DOHH2 (cell line): ENCODE data around the gene DONSON.

Experiments used
- H3F3A ChIP-seq: fragments of 200-600 bp; sonication (generic), shearing (Covaris generic); 2 replicates; pipeline ENCODE4 v1.6.0; 2016; ENCODE audit warnings: antibody characterized with exemption, mild to moderate bottlenecking; ENCODE audit not compliant: control insufficient read depth, insufficient read depth
- H3K27ac ChIP-seq: fragments of 200-600 bp; sonication (generic); 2 replicates; pipeline ENCODE4 v1.5.1; 2014; ENCODE audit warnings: low read depth, mild to moderate bottlenecking, low read length, moderate library complexity
- H3K27me3 ChIP-seq: fragments of 200-600 bp; sonication (generic); 2 replicates; pipeline ENCODE4 v1.6.1; 2014; ENCODE audit warnings: mild to moderate bottlenecking, low read length, mixed read lengths; ENCODE audit not compliant: control insufficient read depth
- H3K36me3 ChIP-seq: fragments of 200-600 bp; sonication (generic); 2 replicates; pipeline ENCODE4 v1.6.1; 2014; ENCODE audit warnings: mild to moderate bottlenecking, low read length, moderate library complexity, mixed read lengths; ENCODE audit not compliant: control insufficient read depth
- H3K4me1 ChIP-seq: fragments of 200-600 bp; sonication (generic); 2 replicates; pipeline ENCODE4 v1.6.1; 2014; ENCODE audit warnings: mild to moderate bottlenecking, low read length, mixed read lengths; ENCODE audit not compliant: control insufficient read depth
- H3K4me2 ChIP-seq: fragments of 200-600 bp; sonication (generic); 2 replicates; pipeline ENCODE4 v1.6.0; 2014; ENCODE audit warnings: mild to moderate bottlenecking, low read length, moderate library complexity
- H3K4me3 ChIP-seq: fragments of 200-600 bp; sonication (generic); 2 replicates; pipeline ENCODE4 v1.5.1; 2014; ENCODE audit warnings: mild to moderate bottlenecking, low read length, mixed read lengths
- H3K79me2 ChIP-seq: fragments of 200-600 bp; sonication (generic); 2 replicates; pipeline ENCODE4 v1.6.1; 2014; ENCODE audit warnings: mild to moderate bottlenecking, low read length, mixed read lengths; ENCODE audit not compliant: control insufficient read depth
- H3K9me2 ChIP-seq: fragments of 200-600 bp; sonication (generic); replicated peaks from 2 replicates; pipeline ENCODE4 v1.6.1; 2014; ENCODE audit warnings: mild to moderate bottlenecking, low read length, mixed read lengths; ENCODE audit not compliant: control insufficient read depth
- H3K9me3 ChIP-seq: fragments of 200-600 bp; sonication (generic); 2 replicates; pipeline ENCODE4 v1.6.1; 2014; ENCODE audit warnings: antibody characterized with exemption, low read length, mixed read lengths; ENCODE audit not compliant: control insufficient read depth, insufficient read depth
- H4K20me1 ChIP-seq: fragments of 200-600 bp; sonication (generic); 2 replicates; pipeline ENCODE4 v1.6.0; 2014; ENCODE audit warnings: low read depth, mild to moderate bottlenecking, antibody characterized with exemption, low read length, moderate library complexity; ENCODE audit not compliant: control insufficient read depth, insufficient read depth
- CTCF ChIP-seq: fragments of 200-600 bp; sonication (generic); IDR thresholded peaks from one replicate; pipeline ENCODE4 v1.5.1; 2014; ENCODE audit warnings: antibody characterized with exemption, mild to moderate bottlenecking, low read depth, low read length; ENCODE audit not compliant: poor library complexity, severe bottlenecking
- EZH2phosphoT487 ChIP-seq: fragments of 200-600 bp; sonication (generic); IDR thresholded peaks from 2 replicates; pipeline ENCODE4 v1.6.1; 2017; ENCODE audit warnings: borderline replicate concordance, mild to moderate bottlenecking, antibody characterized with exemption, low read length, moderate library complexity, mixed read lengths

DONSON gene

DNA sequence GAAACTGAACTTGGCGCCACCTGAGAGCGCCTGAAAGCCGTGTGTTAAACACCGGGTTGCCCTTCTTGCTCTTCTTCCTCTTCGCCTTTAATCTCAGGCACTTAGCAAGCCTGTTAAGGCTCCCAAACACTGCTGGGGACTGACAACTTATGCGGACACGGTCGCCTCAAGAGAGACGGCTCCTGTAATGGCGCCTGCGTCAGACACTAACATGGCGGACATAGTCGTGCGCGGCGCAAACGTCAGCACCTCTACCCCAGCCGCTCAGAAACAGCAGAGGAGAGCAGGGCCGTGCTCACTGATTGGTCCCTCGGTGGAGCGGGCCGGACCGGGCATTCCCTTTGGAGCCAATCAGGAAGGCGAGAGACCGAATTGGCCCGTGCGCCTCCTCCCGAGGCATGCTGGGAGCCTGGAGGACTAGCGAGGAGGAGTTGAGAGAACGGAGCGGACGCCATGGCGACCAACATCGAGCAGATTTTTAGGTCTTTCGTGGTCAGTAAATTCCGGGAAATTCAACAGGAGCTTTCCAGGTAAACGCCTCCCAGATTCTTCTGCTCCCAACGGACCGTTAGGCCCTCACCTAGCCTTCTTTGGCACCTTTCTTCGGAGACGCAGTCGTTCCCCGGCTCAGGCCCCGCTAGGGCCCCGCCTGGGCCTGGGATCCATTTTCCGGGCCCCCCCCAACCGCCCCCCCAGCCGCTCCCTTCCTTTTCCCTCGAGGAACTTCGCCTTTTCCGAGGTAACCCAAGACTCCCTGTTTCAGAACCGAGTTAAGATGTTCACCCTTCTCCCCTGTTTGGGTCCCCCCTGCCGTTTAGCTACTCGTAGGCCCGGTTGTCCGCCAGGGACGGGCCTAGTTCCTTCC, 45.6 kb downstream of the DONSON start, which contains the start of gene SON:
Gene SON, plus strand, starts transcription at position 399 of the 865 bp plus-strand sequence. Its CDS starts 55 bp downstream, at position 454.
- Histone ChIP-seq H3K4me1 (peaks cover 28% of the 10 kb centered on the region), H3F3A (peaks cover 14% of the 10 kb centered on the region; the same call in 1 of the 2 replicates), H3K27me3 (no peaks in the 10 kb centered on the region), H3K4me2 (peak within 1 kb of the TSS; percentile 96), H4K20me1 (peaks cover 23% of the 10 kb centered on the region), H3K79me2 (peaks cover 98% of the 10 kb centered on the region), H3K27ac (peak within 1 kb of the TSS; percentile 97), H3K9me3 (no peaks in the 10 kb centered on the region), H3K36me3 (peaks cover 88% of the 10 kb centered on the region), H3K9me2 (no peaks in the 10 kb centered on the region), H3K4me3 (peak within 1 kb of the TSS; percentile 96)
- TF ChIP-seq CTCF (no peak), EZH2phosphoT487 (no peak)

GRCh38 chr21:33541756-33542639, 46.5 kb downstream of the DONSON start, which contains the start of gene GART:
Gene GART (minus strand): TSS chr21:33542117. CDS start chr21:33539315, 2,802 bp downstream.
- TF ChIP-seq CTCF (no peak), EZH2phosphoT487 (no peak)
- peaks cover 89% of the 10 kb centered on the region for H3K36me3 ChIP-seq
- H3K27me3 ChIP-seq: no peaks in the 10 kb centered on the region

GRCh38 chr21:33541105-33541711, 47.3 kb downstream of the DONSON start:
- Histone ChIP-seq H3K9me2 (no peaks in the 10 kb centered on the region), H3K36me3 (peaks cover 89% of the 10 kb centered on the region), H3K27ac (peak overlapping the region; percentile 97), H3K4me2 (peak overlapping the region; percentile 96), H3F3A (peaks cover 14% of the 10 kb centered on the region; the same call in 1 of the 2 replicates), H3K4me3 (peak overlapping the region; percentile 96), H3K27me3 (no peaks in the 10 kb centered on the region), H4K20me1 (peaks cover 23% of the 10 kb centered on the region), H3K9me3 (no peaks in the 10 kb centered on the region), H3K79me2 (peaks cover 98% of the 10 kb centered on the region), H3K4me1 (peaks cover 28% of the 10 kb centered on the region)
- no peak for TF ChIP-seq EZH2phosphoT487
- TF ChIP-seq CTCF: no peak

More at GRCh38 chr21:33541756-33542639, 46.5 kb downstream of the DONSON start, which contains the start of gene GART:
- no peaks in the 10 kb centered on the region for H3K9me2 ChIP-seq
- peak within 1 kb of the TSS; percentile 96 for H3K4me3 ChIP-seq
- peak within 1 kb of the TSS; percentile 96 for H3K4me2 ChIP-seq
- H3K4me1 ChIP-seq: peaks cover 28% of the 10 kb centered on the region
- peak within 1 kb of the TSS; percentile 97 for H3K27ac ChIP-seq
- no peaks in the 10 kb centered on the region for H3K9me3 ChIP-seq
- H4K20me1 ChIP-seq: peaks cover 23% of the 10 kb centered on the region
- peaks cover 98% of the 10 kb centered on the region for H3K79me2 ChIP-seq
- H3F3A ChIP-seq: peaks cover 14% of the 10 kb centered on the region; the same call in 1 of the 2 replicates
